ENCODE measurements around the gene FBXO9.

FBXO9 gene

DNA sequence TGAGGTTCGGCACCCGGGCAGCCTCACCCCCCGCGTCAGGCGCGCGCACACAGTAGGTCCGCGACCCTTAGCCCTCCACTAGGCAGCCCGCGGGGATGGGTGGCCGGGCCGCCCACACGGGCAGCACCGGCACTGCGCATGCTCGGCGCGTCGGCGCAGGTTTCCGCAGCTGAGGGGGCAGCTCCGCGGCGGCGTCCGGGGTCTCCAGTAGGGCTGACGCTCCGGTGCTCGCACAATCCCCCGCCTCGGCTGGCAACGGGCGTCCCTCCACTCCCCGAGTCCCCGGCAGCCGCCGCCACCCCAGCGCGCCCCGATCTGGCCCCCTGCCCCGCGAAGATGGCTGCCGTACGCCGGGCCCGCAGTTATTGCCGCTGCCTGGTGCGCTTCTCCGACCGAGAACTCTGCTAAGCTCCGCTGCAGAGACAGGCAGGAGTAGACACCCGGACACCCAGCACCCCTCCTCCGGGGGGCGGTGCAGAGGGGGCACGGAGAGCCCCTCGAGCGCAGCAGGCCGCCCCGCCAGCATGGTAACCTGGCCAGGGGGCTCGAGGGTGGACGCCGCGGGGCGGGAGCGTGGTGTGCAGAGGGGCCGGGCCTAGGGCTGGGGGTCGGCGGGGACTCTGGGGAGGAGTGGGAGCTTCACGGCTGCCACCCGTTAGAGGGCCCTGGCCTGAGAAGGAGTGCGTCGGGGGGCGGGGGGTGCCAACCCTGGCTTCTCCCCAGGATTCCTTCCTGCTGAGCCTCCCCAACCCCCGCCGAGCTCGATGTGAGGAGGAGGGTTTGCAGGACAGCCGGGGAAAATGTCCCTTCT lies at the start of gene FBXO9:
Gene FBXO9 (plus strand): TSS at position 139 of the 811 bp plus-strand sequence. CDS start 386 bp downstream, at position 525.
- no peak for DNase-seq (ENCODE audit: low read depth, low spot score)
- peak within 1 kb of the TSS; percentile 79 for H3K4me3 ChIP-seq (ENCODE audit: low read depth, low read length)
- TF ChIP-seq, protein P1, sequence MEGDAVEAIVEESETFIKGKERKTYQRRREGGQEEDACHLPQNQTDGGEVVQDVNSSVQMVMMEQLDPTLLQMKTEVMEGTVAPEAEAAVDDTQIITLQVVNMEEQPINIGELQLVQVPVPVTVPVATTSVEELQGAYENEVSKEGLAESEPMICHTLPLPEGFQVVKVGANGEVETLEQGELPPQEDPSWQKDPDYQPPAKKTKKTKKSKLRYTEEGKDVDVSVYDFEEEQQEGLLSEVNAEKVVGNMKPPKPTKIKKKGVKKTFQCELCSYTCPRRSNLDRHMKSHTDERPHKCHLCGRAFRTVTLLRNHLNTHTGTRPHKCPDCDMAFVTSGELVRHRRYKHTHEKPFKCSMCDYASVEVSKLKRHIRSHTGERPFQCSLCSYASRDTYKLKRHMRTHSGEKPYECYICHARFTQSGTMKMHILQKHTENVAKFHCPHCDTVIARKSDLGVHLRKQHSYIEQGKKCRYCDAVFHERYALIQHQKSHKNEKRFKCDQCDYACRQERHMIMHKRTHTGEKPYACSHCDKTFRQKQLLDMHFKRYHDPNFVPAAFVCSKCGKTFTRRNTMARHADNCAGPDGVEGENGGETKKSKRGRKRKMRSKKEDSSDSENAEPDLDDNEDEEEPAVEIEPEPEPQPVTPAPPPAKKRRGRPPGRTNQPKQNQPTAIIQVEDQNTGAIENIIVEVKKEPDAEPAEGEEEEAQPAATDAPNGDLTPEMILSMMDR (IDR thresholded peaks at IDR 0.05; ENCODE audit: low read depth, low read length), result no peak
- in situ Hi-C loops (cut with HindIII; ENCODE audit: low sequenced_read_pairs), result no loop called here

DNA sequence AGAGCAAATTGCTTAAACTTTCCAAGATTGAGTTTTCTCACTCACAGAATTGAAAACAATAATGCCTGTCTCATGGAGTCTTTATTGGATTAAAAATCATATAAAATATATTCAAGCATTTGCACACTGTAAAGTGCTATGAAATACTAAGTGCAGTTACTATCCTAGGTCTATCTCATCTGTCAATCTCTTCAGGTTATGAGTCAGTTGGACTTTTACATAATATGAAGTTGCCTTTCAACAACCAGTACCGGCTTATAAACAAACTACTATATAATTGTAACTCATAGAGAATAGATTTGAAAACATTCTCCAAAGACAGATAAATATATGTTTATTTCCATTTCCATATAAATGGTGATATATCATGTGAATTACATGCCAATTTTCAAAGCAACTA lies 49.7 kb upstream of the FBXO9 start:
- in situ Hi-C loops (cut with HindIII; ENCODE audit: low sequenced_read_pairs), result no loop called here
- H3K4me3 ChIP-seq (ENCODE audit: low read depth, low read length), result no peak overlapping the region
- TF ChIP-seq, protein P1 (IDR thresholded peaks at IDR 0.05; ENCODE audit: low read depth, low read length), result no peak
- no peak for DNase-seq (ENCODE audit: low read depth, low spot score)

GRCh38 chr6:53018446-53018845 lies 46.8 kb upstream of the FBXO9 start:
- TF ChIP-seq, protein P1 (IDR thresholded peaks at IDR 0.05; ENCODE audit: low read depth, low read length), result no peak
- in situ Hi-C loops (cut with HindIII; ENCODE audit: low sequenced_read_pairs), result no loop called here
- no peak for DNase-seq (ENCODE audit: low read depth, low spot score)

DNA sequence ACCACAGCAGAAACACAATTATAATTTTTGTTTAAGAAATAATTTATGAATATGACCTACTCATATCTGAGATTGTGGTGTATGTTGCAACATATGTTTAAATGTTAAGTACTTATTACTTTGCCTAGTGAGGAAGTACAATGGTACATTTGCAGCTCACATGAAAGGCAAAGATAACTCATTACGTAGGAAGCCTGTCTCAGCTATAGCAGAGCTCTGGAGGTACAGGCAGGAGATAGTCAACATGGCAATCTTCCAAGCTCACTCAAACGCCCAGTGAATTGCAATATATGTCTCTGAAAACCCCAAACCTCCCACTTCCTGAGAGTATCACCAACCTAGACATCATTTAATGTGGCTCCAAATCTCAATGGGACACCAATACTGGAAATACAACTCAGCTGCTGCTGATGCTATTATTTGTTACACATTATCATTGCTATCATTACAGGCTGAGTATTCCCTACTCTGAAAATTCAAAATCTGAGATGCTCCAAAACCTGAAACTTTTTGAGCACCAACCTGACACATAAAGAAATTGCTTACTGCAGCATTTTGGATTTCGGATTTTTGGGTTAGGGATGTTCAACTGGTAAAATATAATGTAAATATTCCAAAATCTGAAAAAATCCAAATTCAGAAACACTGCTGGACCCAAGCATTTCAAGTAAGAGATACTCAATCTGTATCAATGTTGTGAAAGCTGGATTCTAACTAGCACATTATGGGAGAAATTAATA lies 45.0 kb upstream of the FBXO9 start:
- DNase-seq (ENCODE audit: low read depth, low spot score), result no peak
- in situ Hi-C loops (cut with HindIII; ENCODE audit: low sequenced_read_pairs), result no loop called here
- H3K4me3 ChIP-seq (ENCODE audit: low read depth, low read length), result no peak overlapping the region
- TF ChIP-seq, protein P1 (IDR thresholded peaks at IDR 0.05; ENCODE audit: low read depth, low read length), result no peak

More at GRCh38 chr6:53018446-53018845, 46.8 kb upstream of the FBXO9 start:
- H3K4me3 ChIP-seq (ENCODE audit: low read depth, low read length), result no peak overlapping the region

- in situ Hi-C loops (cut with HindIII; ENCODE audit: low sequenced_read_pairs), result no loop called here
- no peak overlapping the region for H3K4me3 ChIP-seq (ENCODE audit: low read depth, low read length)
- TF ChIP-seq, protein P1 (IDR thresholded peaks at IDR 0.05; ENCODE audit: low read depth, low read length), result no peak
- no peak for DNase-seq (ENCODE audit: low read depth, low spot score)
Measured at GRCh38 chr6:53023323-53023722, 41.9 kb upstream of the FBXO9 start.

DNA sequence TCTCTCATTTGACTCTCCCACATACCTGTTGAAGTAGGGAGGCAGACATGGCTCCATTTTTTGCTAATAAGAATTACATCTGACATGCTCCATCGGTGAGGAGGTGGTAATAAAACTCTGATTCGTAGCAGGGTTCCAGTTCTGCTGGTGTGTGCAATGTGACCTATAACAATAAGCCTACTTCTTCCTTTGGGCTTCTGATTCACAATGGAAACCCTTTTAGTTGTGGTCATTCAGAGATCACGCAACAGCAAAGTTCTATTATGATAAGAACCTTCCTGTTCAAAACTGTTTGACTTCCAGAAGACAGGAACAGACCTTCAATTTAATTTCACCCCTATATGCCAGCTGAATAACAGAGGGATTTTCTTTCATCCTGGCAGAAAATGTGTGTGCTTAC lies 38.7 kb upstream of the FBXO9 start:
- H3K4me3 ChIP-seq (ENCODE audit: low read depth, low read length), result no peak overlapping the region
- in situ Hi-C loops (cut with HindIII; ENCODE audit: low sequenced_read_pairs), result no loop called here
- no peak for DNase-seq (ENCODE audit: low read depth, low spot score)
- TF ChIP-seq, protein P1 (IDR thresholded peaks at IDR 0.05; ENCODE audit: low read depth, low read length), result no peak

Data from astrocyte of the spinal cord (primary cell).